Muscle of arm (tissue), 14 donors: ENCODE results near the gene MATN3. TPM values are rescaled to one million over a fixed set of nuclear protein-coding genes. Genes with fewer than 3 reads are reported as not detected.
"Not testable (repeated sequence)": the region's sequence is repeated elsewhere in the genome, so short reads cannot be mapped to it uniquely, and the experiment has no call there.

Experiments used
- DNase-seq: peaks from one replicate; pipeline ENCODE4 v3.0.0-alpha.2; 2013
- long read RNA-seq, 11 donors: transcript quantifications; one replicate each; lab custom pipeline, GENCODE V29; 2026
- polyA plus RNA-seq, 12 donors: library from polyadenylated mRNA; unstranded; fragments of 120-200 nt; gene quantifications; one replicate each; pipeline ENCODE4 v1.2.1, GENCODE V29; 2013; ENCODE audit not compliant: insufficient read length in 12 of 12

MATN3 gene
- 1 to 10 TPM in 8 of 12 donors, under 1 TPM in 2, not detected in 2; 0.48 to 1.7 (median 1.2) TPM for polyA plus RNA-seq
- long read RNA-seq, donor 1, result 0 reads
- long read RNA-seq, donor 2, result 0 reads
- long read RNA-seq, donor 3, result 0 reads
- long read RNA-seq, donor 4, result 0 reads
- long read RNA-seq, donor 5, result 0 reads
- long read RNA-seq, donor 6, result 0 reads
- long read RNA-seq, donor 7, result 0 reads
- long read RNA-seq, donor 8, result 0 reads
- long read RNA-seq, donor 9, result 0 reads
- long read RNA-seq, donor 10, partial matches to known transcripts, result 0 of 1 reads
- long read RNA-seq, donor 10, other reads (novel, unspliced or antisense), result 0 of 1 reads
- long read RNA-seq, donor 11, result 0 reads

GRCh38 chr2:20012282-20013125 is at the start of gene MATN3:
Gene MATN3, minus strand, starts transcription at chr2:20012668. Its CDS starts 37 bp downstream, at chr2:20012631.
- DNase-seq, result no peak

GRCh38 chr2:20061940-20062339 is 49.5 kb upstream of the MATN3 start:
- DNase-seq, result no peak

- no peak for DNase-seq
These were observed 49.0 kb upstream of the MATN3 start for GRCh38 chr2:20061476-20061875.

GRCh38 chr2:20060106-20060505 is 47.6 kb upstream of the MATN3 start:
- no peak for DNase-seq

- DNase-seq, result no peak
These were observed 44.8 kb upstream of the MATN3 start for GRCh38 chr2:20057268-20057667.

GRCh38 chr2:20054931-20055330 is 42.5 kb upstream of the MATN3 start:
- DNase-seq, result no peak

- DNase-seq, result no peak
These were observed 41.7 kb upstream of the MATN3 start for GRCh38 chr2:20054119-20054518.

- peak; percentile 78 for DNase-seq
These were observed 40.4 kb upstream of the MATN3 start for GRCh38 chr2:20052861-20053281.

GRCh38 chr2:20052229-20052851 is 39.9 kb upstream of the MATN3 start:
- DNase-seq, result no peak

GRCh38 chr2:20051532-20052228 is 39.2 kb upstream of the MATN3 start, which contains the start of gene LAPTM4A:
Gene LAPTM4A, minus strand, starts transcription at chr2:20051628. Its CDS starts 108 bp downstream, at chr2:20051520.
- peak; percentile 100 for DNase-seq

- DNase-seq, result peak; percentile 69
These were observed 38.4 kb upstream of the MATN3 start for GRCh38 chr2:20050646-20051531.

GRCh38 chr2:20050104-20050645 is 37.7 kb upstream of the MATN3 start:
- peak; percentile 71 for DNase-seq

GRCh38 chr2:20049637-20050036 is 37.2 kb upstream of the MATN3 start:
- peak; percentile 38 for DNase-seq

GRCh38 chr2:20048488-20049448 is 36.3 kb upstream of the MATN3 start:
- DNase-seq, result no peak

- not testable (repeated sequence) for DNase-seq
These were observed 33.3 kb upstream of the MATN3 start for GRCh38 chr2:20045712-20046292.

GRCh38 chr2:20044778-20045177 is 32.3 kb upstream of the MATN3 start:
- no peak for DNase-seq

- no peak for DNase-seq
These were observed 30.1 kb upstream of the MATN3 start for GRCh38 chr2:20042531-20042930.

- DNase-seq, result no peak
These were observed 28.2 kb upstream of the MATN3 start for GRCh38 chr2:20040489-20041172.
